ENCODE data around the gene AQP6. TPM values are rescaled to one million over a fixed set of nuclear protein-coding genes. Genes with fewer than 3 reads are reported as not detected.
"Not testable (repeated sequence)": the region's sequence is repeated elsewhere in the genome, so short reads cannot be mapped to it uniquely, and the experiment has no call there.

AQP6 gene
- total RNA-seq, 2 experiments from 2014 or later = not detected

DNA sequence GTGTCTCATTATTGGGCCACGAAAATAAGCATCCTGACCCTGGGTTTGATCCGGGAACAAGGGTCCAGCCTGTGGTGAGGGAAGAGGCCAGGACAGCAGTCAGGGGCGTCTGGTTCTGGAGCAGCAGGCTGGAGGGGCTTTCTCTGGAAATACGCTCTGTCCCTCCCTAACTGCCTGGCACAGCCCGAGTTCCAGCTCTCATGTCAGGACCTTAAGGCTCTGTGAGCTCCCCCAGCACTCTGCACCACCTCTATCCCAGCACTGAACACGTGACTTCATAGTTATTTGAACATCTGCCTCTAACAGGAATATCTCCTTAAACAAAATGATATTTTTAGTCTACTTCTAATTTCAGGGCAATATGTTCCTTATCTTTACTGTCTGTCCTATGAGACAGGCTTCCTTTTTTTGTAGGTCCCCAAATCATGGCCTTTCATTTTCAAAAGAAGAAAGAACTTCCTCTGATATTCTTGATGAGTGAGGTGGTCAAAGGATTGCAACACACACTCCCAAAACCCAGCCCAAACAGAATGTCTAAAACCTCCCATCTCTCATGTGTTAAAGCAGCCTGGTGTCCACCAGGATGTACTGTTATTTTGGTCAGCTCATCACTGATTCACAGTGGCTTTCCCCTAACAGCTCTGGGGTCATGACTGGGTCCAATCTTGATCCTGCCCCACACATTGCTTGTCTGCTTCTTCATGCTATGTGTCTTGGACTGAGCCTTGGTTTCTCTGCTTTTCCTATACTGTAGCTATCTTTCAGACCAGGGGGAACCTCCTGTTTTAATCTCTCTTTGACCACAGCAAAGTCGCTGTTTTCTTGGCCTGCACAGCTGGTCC is 9.7 kb downstream of the AQP6 start:
- CTCF ChIA-PET = interaction anchor here (0.6 to 7.3 kb wide), 5 partner anchors 10 to 664 kb away, joined by 3 to 76 read pairs (median 6); no protein-coding TSS in a partner anchor
- H3K27ac Mint-ChIP-seq = no peak overlapping the region

DNA sequence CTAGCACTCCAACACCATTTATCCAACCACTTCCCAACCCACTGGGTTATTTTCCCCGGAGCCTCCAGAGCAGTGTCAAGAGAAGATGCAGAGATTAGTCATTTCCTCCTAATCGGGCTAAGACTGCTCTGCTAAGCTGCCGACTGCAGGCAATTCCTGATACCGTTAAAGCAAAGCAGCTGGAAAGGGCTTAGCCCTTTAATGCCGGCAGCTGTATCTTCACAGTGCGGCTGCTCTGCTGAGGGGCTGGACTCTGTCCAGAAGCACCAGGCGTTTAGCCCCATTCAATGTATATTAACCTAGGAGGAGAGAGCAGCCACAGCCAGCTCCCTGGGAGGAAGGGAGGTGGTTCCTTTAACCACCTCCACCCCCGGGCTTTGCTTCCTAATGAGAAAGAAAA is 11.1 kb downstream of the AQP6 start:
- Mint-ChIP-seq H3K36me3 (ENCODE audit: low read depth) (peaks cover 3% of the 10 kb centered on the region), H3K27ac (no peak overlapping the region), H3K4me1 (ENCODE audit: low read depth) (peaks cover 1% of the 10 kb centered on the region), H3K4me3 (no peak overlapping the region), H3K9me3 (no peaks in the 10 kb centered on the region), H3K27me3 (ENCODE audit: low read depth) (no peaks in the 10 kb centered on the region)
- intact Hi-C loops (cut with micrococcal nuclease) = no loop called here
- no peak for DNase-seq
- CTCF ChIA-PET = interaction anchor here (0.6 to 7.3 kb wide), 5 partner anchors 17 to 624 kb away, joined by 3 to 76 read pairs (median 3); no protein-coding TSS in a partner anchor

More for the DNA sequence above, 9.7 kb downstream of the AQP6 start:
- Mint-ChIP-seq H3K4me1 (ENCODE audit: low read depth) (peaks cover 1% of the 10 kb centered on the region), H3K9me3 (no peaks in the 10 kb centered on the region), H3K36me3 (ENCODE audit: low read depth) (no peaks in the 10 kb centered on the region), H3K27me3 (ENCODE audit: low read depth) (no peaks in the 10 kb centered on the region), H3K4me3 (no peak overlapping the region)
- intact Hi-C loops (cut with micrococcal nuclease) = no loop called here
- no peak for DNase-seq

DNA sequence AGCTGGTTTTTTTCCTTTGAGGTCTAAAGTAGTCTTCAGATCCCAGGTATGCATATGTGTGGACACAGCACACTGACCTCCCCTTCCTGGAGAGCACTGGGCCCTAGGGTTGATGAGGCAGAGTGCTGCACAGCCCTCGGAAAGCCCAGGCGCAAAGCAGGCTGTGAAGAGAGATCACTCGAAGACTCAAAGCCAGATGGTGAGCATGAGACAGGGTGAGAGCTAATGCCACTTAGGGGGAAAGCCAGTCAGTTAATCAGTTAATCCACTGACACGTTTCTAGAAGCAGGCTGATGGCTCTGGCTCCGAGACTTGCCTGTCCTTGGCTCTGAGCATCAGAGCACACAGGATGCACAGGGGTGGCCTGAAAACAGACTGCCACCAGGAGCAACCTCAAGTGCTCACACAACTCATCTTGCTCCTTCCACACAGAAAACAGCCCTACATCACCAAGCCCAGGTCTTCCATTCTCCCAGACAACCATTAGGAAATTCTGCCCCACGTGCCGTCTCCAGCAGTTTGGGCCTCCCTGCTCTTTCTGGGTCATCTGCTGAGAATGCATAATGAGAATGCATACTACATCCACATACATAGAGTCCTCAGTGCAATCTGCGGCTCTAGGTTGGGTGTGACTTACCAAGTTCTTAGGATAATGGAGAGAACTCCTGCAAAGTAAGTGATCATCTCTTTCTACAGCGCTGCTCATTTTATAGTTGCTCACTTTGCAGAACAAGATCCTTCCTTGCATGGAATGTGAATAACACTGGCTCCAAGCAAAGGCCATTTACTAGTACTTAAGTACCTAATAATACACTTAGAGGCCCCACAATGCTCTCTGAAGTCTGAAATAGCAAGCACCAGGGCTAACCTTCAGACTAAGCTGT is 12.0 kb downstream of the AQP6 start:
- Mint-ChIP-seq H3K27ac (no peak overlapping the region), H3K27me3 (ENCODE audit: low read depth) (no peaks in the 10 kb centered on the region), H3K36me3 (ENCODE audit: low read depth) (peaks cover 8% of the 10 kb centered on the region), H3K4me1 (ENCODE audit: low read depth) (peaks cover 1% of the 10 kb centered on the region), H3K9me3 (no peaks in the 10 kb centered on the region), H3K4me3 (no peak overlapping the region)
- CTCF ChIA-PET = interaction anchor here (0.8 to 7.3 kb wide), 5 partner anchors 17 to 117 kb away, joined by 3 to 76 read pairs (median 6); no protein-coding TSS in a partner anchor
- intact Hi-C loops (cut with micrococcal nuclease) = no loop called here
- no peak for DNase-seq

DNA sequence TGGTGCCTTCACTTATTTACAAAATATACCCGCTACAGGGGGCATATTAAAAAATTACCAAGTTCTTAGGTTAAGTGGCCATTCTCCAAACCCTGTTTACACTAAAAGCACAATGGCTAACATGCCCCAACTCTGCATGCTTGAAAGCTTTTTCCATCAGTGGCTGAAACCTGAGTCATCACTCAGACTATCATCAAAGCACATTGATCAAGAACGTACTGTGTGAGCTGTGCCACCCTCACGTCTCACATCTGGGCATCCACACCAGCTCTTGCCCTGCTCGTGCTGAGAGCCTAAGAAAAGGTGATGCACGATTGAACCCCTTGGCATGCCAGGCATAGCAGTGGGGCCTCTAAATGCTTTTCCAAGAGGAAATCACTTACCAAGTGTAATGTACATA is 13.2 kb downstream of the AQP6 start:
- no peaks in the 10 kb centered on the region for H3K9me3 Mint-ChIP-seq
- H3K27me3 Mint-ChIP-seq (ENCODE audit: low read depth) = no peaks in the 10 kb centered on the region
- no peak overlapping the region for H3K4me3 Mint-ChIP-seq
- peaks cover 1% of the 10 kb centered on the region for H3K4me1 Mint-ChIP-seq (ENCODE audit: low read depth)
- CTCF ChIA-PET = interaction anchor here (0.8 to 2.1 kb wide), 5 partner anchors 19 to 119 kb away, joined by 3 to 14 read pairs (median 3); no protein-coding TSS in a partner anchor
- peaks cover 11% of the 10 kb centered on the region for H3K36me3 Mint-ChIP-seq (ENCODE audit: low read depth)
- intact Hi-C loops (cut with micrococcal nuclease) = no loop called here
- H3K27ac Mint-ChIP-seq = peak overlapping the region; percentile 65
- DNase-seq = peak; percentile 17

DNA sequence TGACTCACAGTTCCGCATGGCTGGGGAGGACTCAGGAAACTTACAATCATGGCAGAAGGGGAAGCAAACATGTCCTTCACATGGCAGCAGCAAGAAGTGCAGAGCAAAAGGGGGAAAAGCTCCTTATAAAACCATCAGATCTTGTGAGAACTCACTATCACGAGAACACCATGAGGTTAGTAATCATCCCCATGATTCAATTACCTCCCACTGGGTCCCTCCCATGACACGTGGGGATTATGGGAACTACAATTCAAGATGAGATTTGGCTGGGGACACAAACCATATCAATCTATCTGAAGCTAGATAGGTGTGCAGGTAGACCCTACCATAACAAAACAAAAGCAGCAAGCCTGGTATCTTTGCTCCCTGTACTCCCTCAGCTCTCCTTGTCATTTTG is 13.7 kb downstream of the AQP6 start:
- Mint-ChIP-seq H3K27ac (peak overlapping the region; percentile 65), H3K36me3 (ENCODE audit: low read depth) (peaks cover 11% of the 10 kb centered on the region)
- DNase-seq; H3K4me3 Mint-ChIP-seq; H3K27me3 Mint-ChIP-seq (ENCODE audit: low read depth); H3K9me3 Mint-ChIP-seq; H3K4me1 Mint-ChIP-seq (ENCODE audit: low read depth); intact Hi-C loops (cut with micrococcal nuclease): not testable (repeated sequence)
- CTCF ChIA-PET = interaction anchor here (1.3 to 2.1 kb wide), 2 partner anchors 19 to 51 kb away, joined by 3 to 14 read pairs; no protein-coding TSS in a partner anchor

DNA sequence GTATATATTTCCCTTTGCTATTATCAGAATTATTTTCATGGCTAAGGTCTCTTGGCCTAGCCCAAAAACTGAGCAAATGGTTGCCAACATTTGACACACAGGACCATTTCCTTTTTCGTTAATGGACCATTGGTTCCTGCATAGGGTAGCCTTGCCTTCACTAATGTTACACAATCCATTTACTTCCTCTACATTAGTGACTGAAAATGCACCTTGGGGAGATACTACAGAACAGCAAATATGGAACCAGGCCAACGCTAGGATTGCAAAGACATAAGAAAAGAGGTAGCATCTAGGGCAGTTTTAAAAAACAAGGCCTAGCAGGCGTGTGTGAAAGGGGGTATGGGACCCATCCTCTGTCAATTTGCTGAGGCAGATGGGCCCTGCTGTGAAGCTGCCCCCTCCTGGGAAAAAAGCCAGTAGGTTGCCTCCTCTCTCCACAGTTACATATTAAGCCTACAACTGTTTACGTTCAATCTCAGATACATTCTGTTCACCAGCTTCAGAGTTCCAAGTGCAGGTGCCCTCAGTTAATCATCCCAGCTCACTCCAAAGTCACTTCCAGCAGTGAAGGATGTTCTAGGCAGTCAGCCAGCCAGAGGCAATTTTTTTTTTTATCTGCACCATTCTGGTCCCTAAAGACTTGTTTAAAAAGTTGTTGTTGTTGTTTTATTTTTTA is 15.0 kb downstream of the AQP6 start:
- Mint-ChIP-seq H3K27ac (no peak overlapping the region), H3K4me1 (ENCODE audit: low read depth) (peaks cover 1% of the 10 kb centered on the region), H3K4me3 (no peak overlapping the region), H3K9me3 (no peaks in the 10 kb centered on the region), H3K27me3 (ENCODE audit: low read depth) (no peaks in the 10 kb centered on the region), H3K36me3 (ENCODE audit: low read depth) (peaks cover 21% of the 10 kb centered on the region)
- CTCF ChIA-PET = no interaction called here
- intact Hi-C loops (cut with micrococcal nuclease) = no loop called here
- no peak for DNase-seq

DNA sequence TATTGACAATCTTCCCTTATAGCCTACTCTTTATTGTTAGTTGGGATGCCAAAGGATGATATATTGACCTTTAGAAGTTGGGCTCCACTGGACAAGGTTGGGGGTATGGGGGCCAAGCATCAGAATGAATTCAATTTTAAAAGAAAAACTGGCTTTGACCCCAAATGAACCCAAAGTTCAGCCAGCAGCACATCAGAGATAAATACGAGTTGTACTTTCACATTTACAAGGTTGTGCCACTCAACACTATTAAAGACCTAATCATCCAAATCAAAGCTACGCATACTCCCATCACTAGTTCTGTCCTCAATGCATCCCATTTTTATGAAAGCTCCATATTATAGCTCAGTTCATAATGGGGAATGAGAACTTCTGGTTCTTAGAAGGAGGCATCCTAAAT is 16.7 kb downstream of the AQP6 start:
- H3K36me3 Mint-ChIP-seq (ENCODE audit: low read depth) = peaks cover 32% of the 10 kb centered on the region
- intact Hi-C loops (cut with micrococcal nuclease); H3K4me3 Mint-ChIP-seq; DNase-seq; H3K4me1 Mint-ChIP-seq (ENCODE audit: low read depth); H3K27me3 Mint-ChIP-seq (ENCODE audit: low read depth); H3K27ac Mint-ChIP-seq; H3K9me3 Mint-ChIP-seq: not testable (repeated sequence)
- CTCF ChIA-PET = interaction anchor here (2.2 kb wide), 1 partner anchor 50 kb away, joined by 11 read pairs; no protein-coding TSS in a partner anchor

DNA sequence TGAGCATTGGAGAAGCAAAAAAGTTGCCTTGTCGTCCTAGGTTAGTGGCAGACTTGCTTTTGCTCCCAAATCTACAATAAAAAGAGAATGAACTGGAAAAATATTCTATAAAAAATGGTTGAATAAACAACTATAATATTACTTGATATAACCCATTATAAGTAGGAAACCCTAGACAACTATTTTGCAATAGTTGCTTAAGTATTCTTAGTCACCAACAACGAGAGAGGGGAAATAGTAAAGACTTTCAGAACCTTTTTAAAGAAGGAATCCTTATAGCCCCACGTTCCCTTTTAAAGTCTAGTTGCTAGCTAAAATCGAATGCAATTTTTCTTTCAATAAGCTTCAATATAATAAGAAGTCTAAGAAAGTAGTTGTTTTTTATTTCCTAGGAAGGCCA is 17.5 kb downstream of the AQP6 start:
- H3K4me3 Mint-ChIP-seq = no peak overlapping the region
- no peak overlapping the region for H3K27ac Mint-ChIP-seq
- CTCF ChIA-PET = interaction anchor here (0.6 to 2.2 kb wide), 5 partner anchors 19 to 204 kb away, joined by 3 to 11 read pairs (median 3); no protein-coding TSS in a partner anchor
- H3K36me3 Mint-ChIP-seq (ENCODE audit: low read depth) = peaks cover 39% of the 10 kb centered on the region
- no peaks in the 10 kb centered on the region for H3K27me3 Mint-ChIP-seq (ENCODE audit: low read depth)
- intact Hi-C loops (cut with micrococcal nuclease) = no loop called here
- no peak for DNase-seq
- peaks cover 1% of the 10 kb centered on the region for H3K4me1 Mint-ChIP-seq (ENCODE audit: low read depth)
- no peaks in the 10 kb centered on the region for H3K9me3 Mint-ChIP-seq

DNA sequence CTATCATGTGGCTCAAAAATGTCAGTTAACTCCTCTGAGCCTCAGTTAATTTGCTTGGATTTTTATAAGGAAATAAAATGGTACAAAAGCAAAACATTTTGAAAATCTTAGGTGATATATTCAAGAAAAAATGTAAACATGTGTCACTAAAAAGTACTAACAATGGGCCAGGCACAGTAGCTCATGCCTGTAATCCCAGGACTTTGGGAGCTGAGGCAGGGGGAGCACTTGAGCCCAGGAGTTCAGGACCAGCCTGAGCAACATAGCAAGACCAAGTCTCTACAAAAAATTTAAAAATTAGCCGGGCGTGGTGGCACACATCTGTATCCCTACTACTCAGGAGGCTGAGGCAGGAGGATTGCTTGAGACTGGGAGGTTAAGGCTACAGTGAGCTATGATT is 25.7 kb downstream of the AQP6 start:
- Mint-ChIP-seq H3K27me3 (ENCODE audit: low read depth) (no peaks in the 10 kb centered on the region), H3K27ac (no peak overlapping the region), H3K4me1 (ENCODE audit: low read depth) (no peaks in the 10 kb centered on the region), H3K36me3 (ENCODE audit: low read depth) (peaks cover 54% of the 10 kb centered on the region), H3K9me3 (no peaks in the 10 kb centered on the region), H3K4me3 (no peak overlapping the region)
- intact Hi-C loops (cut with micrococcal nuclease) = no loop called here
- no peak for DNase-seq
- CTCF ChIA-PET = no interaction called here

DNA sequence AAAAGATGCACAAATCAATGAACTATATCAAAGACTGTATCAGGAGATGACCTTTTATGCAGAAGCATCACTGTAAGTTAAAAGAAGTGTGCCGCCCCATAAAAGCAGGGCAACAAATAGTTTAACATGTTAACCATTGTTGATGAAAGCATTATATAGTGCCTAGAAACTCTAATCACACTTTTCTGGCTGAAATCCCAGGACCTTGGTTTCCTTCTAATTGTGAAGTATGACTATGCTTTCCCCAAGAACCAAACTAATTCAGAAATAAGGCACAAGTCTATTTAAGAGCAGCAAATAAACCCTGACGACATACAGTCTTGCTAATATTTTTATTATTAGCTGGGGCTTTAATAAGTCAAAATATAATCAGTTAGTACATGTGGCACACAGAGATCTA is 30.8 kb downstream of the AQP6 start:
- H3K9me3 Mint-ChIP-seq = no peaks in the 10 kb centered on the region
- no peaks in the 10 kb centered on the region for H3K27me3 Mint-ChIP-seq (ENCODE audit: low read depth)
- peaks cover 44% of the 10 kb centered on the region for H3K36me3 Mint-ChIP-seq (ENCODE audit: low read depth)
- DNase-seq = no peak
- H3K27ac Mint-ChIP-seq = no peak overlapping the region
- peaks cover 2% of the 10 kb centered on the region for H3K4me1 Mint-ChIP-seq (ENCODE audit: low read depth)
- no peak overlapping the region for H3K4me3 Mint-ChIP-seq
- intact Hi-C loops (cut with micrococcal nuclease) = no loop called here
- CTCF ChIA-PET = interaction anchor here (0.9 to 1.8 kb wide), 3 partner anchors 35 to 67 kb away, joined by 3 to 7 read pairs (median 4); no protein-coding TSS in a partner anchor

DNA sequence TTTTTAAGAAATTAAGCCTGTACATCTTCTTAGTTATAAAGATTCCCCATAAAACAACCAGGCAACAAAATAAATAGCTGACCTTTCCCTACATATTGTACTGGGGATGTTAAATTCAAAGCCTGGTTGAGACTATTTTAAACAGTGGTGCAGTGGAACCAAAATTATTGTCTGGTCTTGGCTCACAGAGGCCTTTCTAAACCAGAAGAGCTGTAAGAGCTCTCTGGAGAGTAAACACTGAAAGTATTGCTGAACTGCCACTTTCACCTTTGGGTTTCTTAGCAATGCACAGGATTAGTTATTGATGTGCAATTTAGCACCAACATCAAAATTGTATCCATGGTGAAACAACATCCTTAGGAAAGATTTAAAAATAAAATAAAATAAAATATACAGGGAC is 31.9 kb downstream of the AQP6 start:
- H3K9me3 Mint-ChIP-seq = no peaks in the 10 kb centered on the region
- CTCF ChIA-PET = interaction anchor here (1.8 kb wide), 1 partner anchor 34 kb away, joined by 7 read pairs; no protein-coding TSS in a partner anchor
- peaks cover 37% of the 10 kb centered on the region for H3K36me3 Mint-ChIP-seq (ENCODE audit: low read depth)
- no peak overlapping the region for H3K4me3 Mint-ChIP-seq
- intact Hi-C loops (cut with micrococcal nuclease) = no loop called here
- no peak overlapping the region for H3K27ac Mint-ChIP-seq
- peaks cover 2% of the 10 kb centered on the region for H3K4me1 Mint-ChIP-seq (ENCODE audit: low read depth)
- H3K27me3 Mint-ChIP-seq (ENCODE audit: low read depth) = no peaks in the 10 kb centered on the region
- DNase-seq = no peak

Measured in activated naive CD4-positive, alpha-beta T cell treated with anti-CD3 and anti-CD28 coated beads for 36 hours (primary cell).